WTC11 (cell line): ENCODE data around the gene EGFR. TPM values are rescaled to one million over a fixed set of nuclear protein-coding genes. Genes with fewer than 3 reads are reported as not detected.

ENCODE experiments used
- ATAC-seq: fragments of 200-7000 bp; cut with Tn5 transposase; 2 replicates; pipeline ENCODE4 v1.10.0; 2021; ENCODE audit warnings: mild to moderate bottlenecking, moderate library complexity
- CTCF ChIA-PET: fragments of 300-600 bp; sonication (Branson Sonifier 250); formaldehyde crosslinking; loops from one replicate; lab custom pipeline; 2021; ENCODE audit warnings: antibody characterized with exemption; lab: Charles Lee
- POLR2A ChIA-PET: fragments of 350-600 bp; sonication (Branson Sonifier 250); formaldehyde crosslinking; loops from one replicate; lab custom pipeline; 2021; ENCODE audit warnings: antibody characterized with exemption; lab: Charles Lee
- DNase-seq: peaks from one replicate; pipeline ENCODE4 v3.0.0; 2021; ENCODE audit warnings: low spot score
- H3K27ac Mint-ChIP-seq: 2 replicates; pipeline ENCODE4 v1.8.0; 2021; ENCODE audit warnings: mixed read lengths
- H3K27me3 Mint-ChIP-seq: 2 replicates; pipeline ENCODE4 v1.8.0; 2021; ENCODE audit warnings: low read depth, mild to moderate bottlenecking, moderate library complexity, mixed read lengths
- H3K36me3 Mint-ChIP-seq: 2 replicates; pipeline ENCODE4 v1.8.0; 2021; ENCODE audit warnings: mixed read lengths
- H3K4me1 Mint-ChIP-seq: 2 replicates; pipeline ENCODE4 v1.8.0; 2022; ENCODE audit warnings: mixed read lengths
- H3K4me3 Mint-ChIP-seq: 2 replicates; pipeline ENCODE4 v1.8.0; 2021; ENCODE audit warnings: mild to moderate bottlenecking, moderate library complexity, mixed read lengths
- H3K9me3 Mint-ChIP-seq: 2 replicates; pipeline ENCODE4 v1.8.0; 2021; ENCODE audit warnings: mixed read lengths
- FOXP1 ChIP-seq: sonication (generic); formaldehyde crosslinking; IDR thresholded peaks from 2 replicates; pipeline ENCODE4 v1.8.0; 2022; ENCODE audit warnings: missing genetic modification reagents, mild to moderate bottlenecking, moderate library complexity, borderline replicate concordance
- GRHL2 ChIP-seq: fragments of 250-450 bp; sonication (Bioruptor Pico); IDR thresholded peaks from 2 replicates; pipeline ENCODE4 v1.8.0; 2022; ENCODE audit warnings: mild to moderate bottlenecking, moderate library complexity; ENCODE audit not compliant: insufficient replicate concordance, severe bottlenecking
- IRF2 ChIP-seq: sonication (generic); formaldehyde crosslinking; IDR thresholded peaks from 2 replicates; pipeline ENCODE4 v1.8.0; 2022; ENCODE audit warnings: low read depth, missing genetic modification reagents, borderline replicate concordance
- JAZF1 ChIP-seq: fragments of 250-450 bp; sonication (Bioruptor Pico); IDR thresholded peaks from 2 replicates; pipeline ENCODE4 v1.9.0; 2021; ENCODE audit warnings: moderate library complexity, mild to moderate bottlenecking, inconsistent platforms
- MYBL2 ChIP-seq: sonication (generic); formaldehyde crosslinking; IDR thresholded peaks from 2 replicates; pipeline ENCODE4 v1.8.1; 2023; ENCODE audit warnings: mild to moderate bottlenecking, moderate library complexity, missing genetic modification reagents
- NR3C1 ChIP-seq: sonication (generic); formaldehyde crosslinking; conservative IDR thresholded peaks from 2 replicates; pipeline ENCODE4 v1.8.1; 2023; ENCODE audit warnings: low read depth, mild to moderate bottlenecking, missing genetic modification reagents
- PRRX2 ChIP-seq: fragments of 250-450 bp; sonication (Bioruptor Pico); IDR thresholded peaks from 2 replicates; pipeline ENCODE4 v1.8.0; 2021; ENCODE audit warnings: mild to moderate bottlenecking
- TCF7 ChIP-seq: sonication (generic); formaldehyde crosslinking; IDR thresholded peaks from 2 replicates; pipeline ENCODE4 v1.8.0; 2022; ENCODE audit warnings: mild to moderate bottlenecking, low read depth, missing genetic modification reagents, moderate library complexity
- TEAD4 ChIP-seq: sonication (generic); formaldehyde crosslinking; IDR thresholded peaks from 2 replicates; pipeline ENCODE4 v1.8.0; 2022; ENCODE audit warnings: mild to moderate bottlenecking, missing genetic modification reagents
- ZBTB21 ChIP-seq: sonication (generic); formaldehyde crosslinking; IDR thresholded peaks from 2 replicates; pipeline ENCODE4 v1.8.1; 2023; ENCODE audit warnings: mild to moderate bottlenecking, missing genetic modification reagents, borderline replicate concordance
- total RNA-seq: library from RNA; stranded (reverse); gene quantifications from 3 replicates; pipeline ENCODE4 v1.2.3, GENCODE V29; 2021
- TF ChIP-seq, protein P1 (sequence below): fragments of 250-450 bp; sonication (Bioruptor Pico); conservative IDR thresholded peaks from 2 replicates; pipeline ENCODE4 v1.9.0; 2021; ENCODE audit warnings: mild to moderate bottlenecking
- TF ChIP-seq, protein P2 (sequence below): fragments of 250-450 bp; sonication (Bioruptor Pico); IDR thresholded peaks from 2 replicates; pipeline ENCODE4 v1.9.0; 2021; ENCODE audit warnings: mild to moderate bottlenecking, borderline replicate concordance
- TF ChIP-seq, protein P3 (sequence below): fragments of 250-450 bp; sonication (Bioruptor Pico); IDR thresholded peaks from 2 replicates; pipeline ENCODE4 v1.9.0; 2021; ENCODE audit warnings: mild to moderate bottlenecking
- TF ChIP-seq, protein P4 (sequence below): sonication (generic); formaldehyde crosslinking; IDR thresholded peaks from 2 replicates; pipeline ENCODE4 v1.8.0; 2023; ENCODE audit warnings: missing genetic modification reagents, mild to moderate bottlenecking, borderline replicate concordance
- TF ChIP-seq, protein P5 (sequence below): fragments of 250-450 bp; sonication (Bioruptor Pico); IDR thresholded peaks from 2 replicates; pipeline ENCODE4 v1.8.0; 2021; ENCODE audit warnings: mild to moderate bottlenecking

Gene EGFR
- total RNA-seq, 1 experiment from 2014 or later: 5.9 TPM

DNA sequence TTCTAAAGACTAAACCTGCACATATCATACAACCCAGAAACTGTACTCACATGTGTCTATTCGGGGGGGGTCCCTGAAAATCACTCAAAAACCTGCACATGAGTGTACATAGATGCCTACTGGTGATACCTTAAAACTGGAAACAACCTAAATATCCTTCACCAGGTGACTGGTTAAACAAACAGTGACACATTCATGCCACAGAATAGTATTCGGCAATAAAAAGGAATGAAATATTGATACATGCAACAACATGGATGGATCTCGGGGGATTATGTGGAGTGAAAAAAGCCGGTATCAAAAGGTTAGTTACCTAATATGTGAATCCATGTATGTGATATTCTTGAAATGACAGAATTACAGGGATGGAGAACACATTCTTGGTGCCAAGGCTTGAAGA is 32.1 kb upstream of the EGFR start:
- Mint-ChIP-seq H3K36me3 (no peaks in the 10 kb centered on the region), H3K9me3 (0 out of 2 replicates have a peak, but pooled peaks cover 6% of the 10 kb centered on the region), H3K4me3 (no peak overlapping the region), H3K27me3 (no peaks in the 10 kb centered on the region; the same call in 1 of the 2 replicates), H3K27ac (no peak overlapping the region), H3K4me1 (no peaks in the 10 kb centered on the region)
- TF ChIP-seq GRHL2 (CRISPR knock-in tag) (no peak), IRF2 (CRISPR knock-in tag) (no peak), JAZF1 (no peak), TEAD4 (CRISPR knock-in tag) (no peak), NR3C1 (CRISPR knock-in tag) (no peak), FOXP1 (no peak), ZBTB21 (CRISPR knock-in tag) (no peak), PRRX2 (CRISPR knock-in tag) (no peak), MYBL2 (CRISPR knock-in tag) (no peak), TCF7 (CRISPR knock-in tag) (no peak)
- TF ChIP-seq, protein P1, sequence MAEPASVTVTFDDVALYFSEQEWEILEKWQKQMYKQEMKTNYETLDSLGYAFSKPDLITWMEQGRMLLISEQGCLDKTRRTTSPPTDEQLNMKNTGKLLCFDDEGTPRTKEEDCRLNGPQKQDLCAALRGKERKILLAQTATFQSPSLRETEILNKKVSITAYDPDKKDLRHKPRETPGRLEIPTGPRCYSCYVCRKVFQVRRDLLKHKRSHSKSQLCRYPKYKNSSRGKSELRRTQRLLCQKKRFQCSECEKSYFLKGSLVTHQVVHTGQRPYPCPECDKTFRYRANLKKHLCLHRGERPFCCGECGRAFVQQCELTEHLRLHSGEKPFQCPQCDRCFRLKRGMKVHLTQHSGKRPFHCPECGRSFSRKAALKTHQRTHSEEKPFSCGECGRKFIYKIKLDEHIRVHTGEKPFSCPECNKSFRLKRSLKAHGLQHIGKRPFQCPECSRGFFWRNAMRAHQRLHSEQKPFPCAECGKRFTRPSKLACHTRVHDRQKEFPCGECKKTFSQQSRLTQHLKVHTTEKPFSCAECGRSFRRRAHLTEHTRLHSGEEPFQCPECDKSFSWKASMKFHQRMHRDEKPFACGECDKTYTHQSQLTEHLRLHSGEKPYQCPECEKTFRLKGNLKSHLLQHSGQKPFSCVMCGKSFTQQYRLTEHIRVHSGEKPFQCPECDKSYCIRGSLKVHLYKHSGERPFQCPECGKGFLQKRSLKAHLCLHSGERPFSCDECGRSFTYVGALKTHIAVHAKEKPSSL: no peak
- TF ChIP-seq, protein P2, sequence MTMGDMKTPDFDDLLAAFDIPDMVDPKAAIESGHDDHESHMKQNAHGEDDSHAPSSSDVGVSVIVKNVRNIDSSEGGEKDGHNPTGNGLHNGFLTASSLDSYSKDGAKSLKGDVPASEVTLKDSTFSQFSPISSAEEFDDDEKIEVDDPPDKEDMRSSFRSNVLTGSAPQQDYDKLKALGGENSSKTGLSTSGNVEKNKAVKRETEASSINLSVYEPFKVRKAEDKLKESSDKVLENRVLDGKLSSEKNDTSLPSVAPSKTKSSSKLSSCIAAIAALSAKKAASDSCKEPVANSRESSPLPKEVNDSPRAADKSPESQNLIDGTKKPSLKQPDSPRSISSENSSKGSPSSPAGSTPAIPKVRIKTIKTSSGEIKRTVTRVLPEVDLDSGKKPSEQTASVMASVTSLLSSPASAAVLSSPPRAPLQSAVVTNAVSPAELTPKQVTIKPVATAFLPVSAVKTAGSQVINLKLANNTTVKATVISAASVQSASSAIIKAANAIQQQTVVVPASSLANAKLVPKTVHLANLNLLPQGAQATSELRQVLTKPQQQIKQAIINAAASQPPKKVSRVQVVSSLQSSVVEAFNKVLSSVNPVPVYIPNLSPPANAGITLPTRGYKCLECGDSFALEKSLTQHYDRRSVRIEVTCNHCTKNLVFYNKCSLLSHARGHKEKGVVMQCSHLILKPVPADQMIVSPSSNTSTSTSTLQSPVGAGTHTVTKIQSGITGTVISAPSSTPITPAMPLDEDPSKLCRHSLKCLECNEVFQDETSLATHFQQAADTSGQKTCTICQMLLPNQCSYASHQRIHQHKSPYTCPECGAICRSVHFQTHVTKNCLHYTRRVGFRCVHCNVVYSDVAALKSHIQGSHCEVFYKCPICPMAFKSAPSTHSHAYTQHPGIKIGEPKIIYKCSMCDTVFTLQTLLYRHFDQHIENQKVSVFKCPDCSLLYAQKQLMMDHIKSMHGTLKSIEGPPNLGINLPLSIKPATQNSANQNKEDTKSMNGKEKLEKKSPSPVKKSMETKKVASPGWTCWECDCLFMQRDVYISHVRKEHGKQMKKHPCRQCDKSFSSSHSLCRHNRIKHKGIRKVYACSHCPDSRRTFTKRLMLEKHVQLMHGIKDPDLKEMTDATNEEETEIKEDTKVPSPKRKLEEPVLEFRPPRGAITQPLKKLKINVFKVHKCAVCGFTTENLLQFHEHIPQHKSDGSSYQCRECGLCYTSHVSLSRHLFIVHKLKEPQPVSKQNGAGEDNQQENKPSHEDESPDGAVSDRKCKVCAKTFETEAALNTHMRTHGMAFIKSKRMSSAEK: no peak
- TF ChIP-seq, protein P3, sequence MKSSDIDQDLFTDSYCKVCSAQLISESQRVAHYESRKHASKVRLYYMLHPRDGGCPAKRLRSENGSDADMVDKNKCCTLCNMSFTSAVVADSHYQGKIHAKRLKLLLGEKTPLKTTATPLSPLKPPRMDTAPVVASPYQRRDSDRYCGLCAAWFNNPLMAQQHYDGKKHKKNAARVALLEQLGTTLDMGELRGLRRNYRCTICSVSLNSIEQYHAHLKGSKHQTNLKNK: no peak
- TF ChIP-seq, protein P4, sequence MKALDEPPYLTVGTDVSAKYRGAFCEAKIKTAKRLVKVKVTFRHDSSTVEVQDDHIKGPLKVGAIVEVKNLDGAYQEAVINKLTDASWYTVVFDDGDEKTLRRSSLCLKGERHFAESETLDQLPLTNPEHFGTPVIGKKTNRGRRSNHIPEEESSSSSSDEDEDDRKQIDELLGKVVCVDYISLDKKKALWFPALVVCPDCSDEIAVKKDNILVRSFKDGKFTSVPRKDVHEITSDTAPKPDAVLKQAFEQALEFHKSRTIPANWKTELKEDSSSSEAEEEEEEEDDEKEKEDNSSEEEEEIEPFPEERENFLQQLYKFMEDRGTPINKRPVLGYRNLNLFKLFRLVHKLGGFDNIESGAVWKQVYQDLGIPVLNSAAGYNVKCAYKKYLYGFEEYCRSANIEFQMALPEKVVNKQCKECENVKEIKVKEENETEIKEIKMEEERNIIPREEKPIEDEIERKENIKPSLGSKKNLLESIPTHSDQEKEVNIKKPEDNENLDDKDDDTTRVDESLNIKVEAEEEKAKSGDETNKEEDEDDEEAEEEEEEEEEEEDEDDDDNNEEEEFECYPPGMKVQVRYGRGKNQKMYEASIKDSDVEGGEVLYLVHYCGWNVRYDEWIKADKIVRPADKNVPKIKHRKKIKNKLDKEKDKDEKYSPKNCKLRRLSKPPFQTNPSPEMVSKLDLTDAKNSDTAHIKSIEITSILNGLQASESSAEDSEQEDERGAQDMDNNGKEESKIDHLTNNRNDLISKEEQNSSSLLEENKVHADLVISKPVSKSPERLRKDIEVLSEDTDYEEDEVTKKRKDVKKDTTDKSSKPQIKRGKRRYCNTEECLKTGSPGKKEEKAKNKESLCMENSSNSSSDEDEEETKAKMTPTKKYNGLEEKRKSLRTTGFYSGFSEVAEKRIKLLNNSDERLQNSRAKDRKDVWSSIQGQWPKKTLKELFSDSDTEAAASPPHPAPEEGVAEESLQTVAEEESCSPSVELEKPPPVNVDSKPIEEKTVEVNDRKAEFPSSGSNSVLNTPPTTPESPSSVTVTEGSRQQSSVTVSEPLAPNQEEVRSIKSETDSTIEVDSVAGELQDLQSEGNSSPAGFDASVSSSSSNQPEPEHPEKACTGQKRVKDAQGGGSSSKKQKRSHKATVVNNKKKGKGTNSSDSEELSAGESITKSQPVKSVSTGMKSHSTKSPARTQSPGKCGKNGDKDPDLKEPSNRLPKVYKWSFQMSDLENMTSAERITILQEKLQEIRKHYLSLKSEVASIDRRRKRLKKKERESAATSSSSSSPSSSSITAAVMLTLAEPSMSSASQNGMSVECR (CRISPR knock-in tag): no peak
- TF ChIP-seq, protein P5, sequence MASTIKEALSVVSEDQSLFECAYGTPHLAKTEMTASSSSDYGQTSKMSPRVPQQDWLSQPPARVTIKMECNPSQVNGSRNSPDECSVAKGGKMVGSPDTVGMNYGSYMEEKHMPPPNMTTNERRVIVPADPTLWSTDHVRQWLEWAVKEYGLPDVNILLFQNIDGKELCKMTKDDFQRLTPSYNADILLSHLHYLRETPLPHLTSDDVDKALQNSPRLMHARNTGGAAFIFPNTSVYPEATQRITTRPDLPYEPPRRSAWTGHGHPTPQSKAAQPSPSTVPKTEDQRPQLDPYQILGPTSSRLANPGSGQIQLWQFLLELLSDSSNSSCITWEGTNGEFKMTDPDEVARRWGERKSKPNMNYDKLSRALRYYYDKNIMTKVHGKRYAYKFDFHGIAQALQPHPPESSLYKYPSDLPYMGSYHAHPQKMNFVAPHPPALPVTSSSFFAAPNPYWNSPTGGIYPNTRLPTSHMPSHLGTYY (CRISPR knock-in tag): no peak
- POLR2A ChIA-PET: no interaction called here
- CTCF ChIA-PET: no interaction called here
- DNase-seq (no peak), ATAC-seq (no peak)
